Erythroblast (primary cell): ENCODE results near the gene ZNF827.

Source experiments
- DNase-seq, 2 experiments: peaks; one replicate each; lab custom pipeline; 2025; lab: John Stamatoyannopoulos, UW
- GATA1 ChIP-seq: IDR thresholded peaks from 2 replicates; pipeline ENCODE4 v1.6.1; 2011; ENCODE audit warnings: low read depth, mild to moderate bottlenecking, control low read depth, low read length, moderate library complexity
- POLR2A ChIP-seq: IDR thresholded peaks from 2 replicates; pipeline ENCODE4 v1.6.1; 2011; ENCODE audit warnings: mild to moderate bottlenecking, low read length

Gene ZNF827

DNA sequence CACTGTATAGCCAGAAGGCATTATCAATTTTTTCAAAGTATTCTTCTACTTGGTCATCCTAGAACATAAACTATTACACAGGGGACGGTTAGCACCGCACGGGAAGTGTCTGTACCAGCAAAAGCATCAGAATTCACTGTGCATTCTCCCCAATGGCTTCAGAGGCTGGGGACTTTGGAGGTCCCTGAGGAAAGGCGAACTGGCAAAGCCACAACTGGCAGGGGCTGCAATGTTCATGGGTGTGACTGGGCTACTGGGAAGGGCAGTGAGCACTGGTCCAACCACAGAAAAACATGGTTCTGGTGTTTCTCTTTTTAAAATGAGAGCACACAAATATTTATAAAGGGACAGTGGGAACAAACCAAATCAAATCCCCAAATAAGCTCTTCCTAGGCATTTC, 175.2 kb downstream of the ZNF827 start:
- no peak for DNase-seq

GRCh38 chr4:145762719-145763118, 175.9 kb downstream of the ZNF827 start:
- DNase-seq, result no peak
- TF ChIP-seq GATA1 (no peak), POLR2A (no peak)

More for the DNA sequence above, 175.2 kb downstream of the ZNF827 start:
- TF ChIP-seq GATA1 (no peak), POLR2A (no peak)

DNA sequence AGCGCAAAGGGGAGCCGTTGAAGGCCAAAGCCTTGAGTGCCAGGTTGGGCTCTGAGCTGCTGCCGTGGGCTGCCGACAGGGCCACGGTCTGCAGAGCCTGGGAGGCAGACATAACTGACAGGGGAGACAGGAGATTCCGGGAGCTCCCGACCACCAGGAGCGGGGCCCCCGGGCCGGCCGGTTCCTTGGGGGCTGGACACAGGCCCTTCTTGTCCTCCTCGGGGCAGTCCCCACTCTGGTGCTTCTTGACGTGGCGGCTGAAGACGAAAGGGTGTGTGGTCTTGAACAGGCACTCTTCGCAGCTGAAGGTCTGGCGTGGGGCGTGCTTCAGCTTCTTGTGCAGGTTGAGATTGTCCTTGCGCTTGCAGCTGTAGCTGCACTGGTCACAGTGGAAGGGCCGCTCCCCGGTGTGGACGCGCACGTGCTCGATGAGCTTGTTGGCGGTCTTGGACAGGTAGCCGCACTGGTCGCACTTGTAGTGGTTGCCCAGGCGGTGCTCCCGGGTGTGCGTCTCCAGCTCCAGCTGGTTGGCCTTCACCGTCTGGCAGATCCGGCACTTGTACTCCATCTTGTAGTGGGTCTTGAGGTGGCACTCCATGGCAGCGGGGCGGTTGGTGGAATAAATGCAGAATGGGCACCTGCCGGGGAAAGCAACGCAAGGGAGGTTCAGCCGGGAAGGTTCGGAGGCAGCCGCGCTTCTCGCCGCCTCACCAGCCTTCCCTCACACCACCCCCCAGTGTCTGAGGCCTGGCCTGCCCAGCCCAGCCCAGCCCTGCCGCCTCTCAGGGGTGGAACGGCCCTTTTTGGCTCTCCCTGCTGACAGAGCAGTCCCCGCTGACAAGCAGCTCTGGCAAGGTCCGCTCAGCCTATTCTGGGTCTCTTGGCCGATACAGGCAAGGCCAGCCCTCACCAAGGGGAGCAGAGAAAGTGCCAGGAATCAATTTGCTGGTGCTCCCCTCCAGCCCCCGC, 177.4 kb downstream of the ZNF827 start:
- TF ChIP-seq GATA1 (no peak), POLR2A (no peak)
- no peak for DNase-seq

DNA sequence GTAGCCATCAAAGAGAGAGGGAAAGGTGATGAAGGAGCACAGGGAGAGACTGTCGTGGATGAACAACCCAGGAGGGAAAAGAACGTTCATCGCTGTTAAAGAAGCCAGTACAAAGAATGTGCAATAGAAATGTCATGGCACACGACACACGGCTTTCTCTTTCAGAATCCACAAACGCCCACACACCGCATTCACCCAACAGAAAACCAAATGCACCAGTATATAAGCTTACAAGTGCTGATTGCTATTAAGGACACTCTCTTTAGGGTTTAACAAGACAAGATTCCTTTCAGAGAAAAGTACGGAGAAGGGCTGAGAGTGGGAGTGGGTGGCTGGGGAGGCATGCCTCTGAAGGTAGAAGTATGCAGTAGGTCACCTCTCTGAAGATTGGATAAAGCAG, 178.4 kb downstream of the ZNF827 start:
- no peak for TF ChIP-seq POLR2A
- no peak for TF ChIP-seq GATA1
- no peak for DNase-seq

- no peak for TF ChIP-seq GATA1
- no peak for DNase-seq
These were observed 181.4 kb downstream of the ZNF827 start for GRCh38 chr4:145757188-145757587.

DNA sequence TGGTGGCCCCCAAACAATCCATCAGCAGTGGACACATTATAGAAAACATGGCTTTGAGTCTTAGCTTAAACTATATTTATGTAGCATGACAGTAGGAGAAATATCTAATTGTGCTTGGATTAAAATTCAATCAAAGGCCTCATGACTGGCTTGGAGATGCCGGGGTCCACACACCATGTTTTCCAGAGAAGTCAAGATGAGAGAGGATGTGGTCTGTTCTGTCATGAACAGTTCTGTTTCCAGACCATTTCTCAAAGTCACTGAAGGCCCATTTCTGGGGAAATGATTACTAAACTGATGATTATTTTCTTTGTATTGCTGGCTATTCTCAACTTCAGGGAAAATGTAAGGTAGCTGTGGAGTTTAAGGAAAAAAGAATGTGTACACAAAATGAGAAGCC, 182.4 kb downstream of the ZNF827 start:
- TF ChIP-seq POLR2A, result no peak
- no peak for TF ChIP-seq GATA1
- DNase-seq, result no peak

- no peak for DNase-seq
- TF ChIP-seq GATA1 (no peak), POLR2A (no peak)
These were observed 182.8 kb downstream of the ZNF827 start for GRCh38 chr4:145755802-145756201.

- DNase-seq, result no peak
- TF ChIP-seq POLR2A, result no peak
- no peak for TF ChIP-seq GATA1
These were observed 195.0 kb downstream of the ZNF827 start for GRCh38 chr4:145743641-145744040.

- TF ChIP-seq POLR2A, result no peak
- no peak for TF ChIP-seq GATA1
- DNase-seq, result no peak
These were observed 197.8 kb downstream of the ZNF827 start for GRCh38 chr4:145740806-145741205.

GRCh38 chr4:145739845-145740244, 198.8 kb downstream of the ZNF827 start:
- TF ChIP-seq GATA1 (no peak), POLR2A (no peak)
- no peak for DNase-seq

GRCh38 chr4:145736241-145736831, 202.3 kb downstream of the ZNF827 start:
- TF ChIP-seq POLR2A (no peak), GATA1 (no peak)
- DNase-seq, result no peak

DNA sequence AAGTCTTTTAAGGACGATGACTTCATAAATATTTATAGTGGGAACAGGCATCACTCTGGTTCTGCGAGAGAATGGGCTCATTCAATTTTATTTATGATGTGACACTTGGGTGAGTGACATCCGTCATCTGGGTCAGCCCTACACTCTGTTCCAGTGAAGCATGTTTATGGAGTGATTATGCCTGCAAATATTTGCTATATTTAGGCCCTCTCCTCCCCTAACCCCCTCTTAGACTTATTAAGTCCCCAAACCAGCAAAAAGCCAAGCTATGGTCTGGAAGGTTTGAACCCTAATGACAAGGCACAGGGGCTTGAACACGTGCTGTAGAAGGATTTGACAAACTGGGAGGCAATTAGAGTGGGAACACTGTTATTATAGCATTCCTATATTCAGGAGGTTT, 202.8 kb downstream of the ZNF827 start:
- TF ChIP-seq POLR2A (no peak), GATA1 (no peak)
- no peak for DNase-seq

GRCh38 chr4:145735347-145735675, 203.3 kb downstream of the ZNF827 start:
- DNase-seq, result no peak
- TF ChIP-seq GATA1, result no peak
- TF ChIP-seq POLR2A, result no peak

DNA sequence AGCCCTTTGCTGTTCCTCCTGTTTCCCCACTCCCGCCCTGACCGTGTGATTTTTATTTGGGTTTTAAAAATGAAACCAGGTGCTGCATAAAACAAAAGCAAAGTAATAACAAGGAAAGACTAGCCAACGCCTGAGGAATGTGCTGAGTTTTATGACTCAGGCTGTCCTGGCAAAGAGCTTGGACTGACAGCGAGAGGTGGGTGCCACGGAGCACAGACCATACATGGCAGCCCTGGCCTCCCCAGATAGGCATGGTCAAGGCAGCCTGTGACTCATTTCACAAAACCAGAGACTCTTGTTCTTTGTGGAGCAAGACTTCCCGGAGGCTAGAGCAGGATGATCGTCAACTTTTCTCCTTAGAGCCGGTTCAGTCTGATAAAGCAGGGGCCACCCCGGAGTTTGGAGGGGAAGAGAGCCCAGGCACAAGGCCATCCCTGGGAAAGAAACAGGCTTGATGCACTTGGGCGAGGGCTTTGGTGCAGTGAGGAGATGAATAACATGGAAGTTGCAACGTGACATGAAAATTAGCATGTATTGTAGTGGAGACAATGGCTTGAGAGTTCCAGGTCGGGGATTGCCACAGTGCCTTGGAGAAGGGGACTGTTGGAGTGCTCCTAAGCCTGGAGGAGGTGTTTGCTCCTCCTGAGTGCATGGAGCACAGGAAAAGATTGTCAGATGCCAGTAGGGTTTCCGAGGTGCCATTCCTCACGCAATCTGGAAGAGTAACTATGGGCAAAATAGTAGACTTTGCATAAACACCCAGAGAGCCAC, 203.9 kb downstream of the ZNF827 start:
- DNase-seq, result no peak
- TF ChIP-seq GATA1, result no peak
- TF ChIP-seq POLR2A, result no peak
